ENCODE measurements around the gene ARHGEF16. TPM values are rescaled to one million over a fixed set of nuclear protein-coding genes. Genes with fewer than 3 reads are reported as not detected.

ARHGEF16 gene
- total and polyA plus RNA-seq, 3 experiments from 2014 or later, result 0.06 TPM; not detected in 2

DNA sequence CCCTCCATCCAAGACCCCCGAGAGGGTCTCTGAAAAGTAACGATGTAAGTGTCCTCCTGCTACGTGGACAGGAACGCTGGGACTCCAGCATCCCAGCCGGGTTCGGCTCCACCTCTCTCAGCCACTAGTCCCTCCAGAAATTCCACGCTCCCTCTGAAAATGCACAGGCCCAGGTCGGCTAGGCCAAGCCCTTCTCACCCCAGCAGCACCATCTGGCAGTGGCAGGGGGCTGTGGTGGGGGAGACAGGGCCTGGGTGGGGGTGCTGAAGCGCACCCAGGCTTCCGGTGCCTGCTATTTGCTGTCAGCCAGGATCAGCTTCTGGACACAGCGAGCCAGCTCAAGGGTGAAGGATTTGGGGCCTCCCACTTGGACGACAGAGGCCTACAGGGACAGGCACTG lies 73.3 kb downstream of the ARHGEF16 start:
- POLR2A ChIA-PET, result no interaction called here
- no peaks in the 10 kb centered on the region for H3K9me3 Mint-ChIP-seq
- CTCF ChIA-PET, result no interaction called here

DNA sequence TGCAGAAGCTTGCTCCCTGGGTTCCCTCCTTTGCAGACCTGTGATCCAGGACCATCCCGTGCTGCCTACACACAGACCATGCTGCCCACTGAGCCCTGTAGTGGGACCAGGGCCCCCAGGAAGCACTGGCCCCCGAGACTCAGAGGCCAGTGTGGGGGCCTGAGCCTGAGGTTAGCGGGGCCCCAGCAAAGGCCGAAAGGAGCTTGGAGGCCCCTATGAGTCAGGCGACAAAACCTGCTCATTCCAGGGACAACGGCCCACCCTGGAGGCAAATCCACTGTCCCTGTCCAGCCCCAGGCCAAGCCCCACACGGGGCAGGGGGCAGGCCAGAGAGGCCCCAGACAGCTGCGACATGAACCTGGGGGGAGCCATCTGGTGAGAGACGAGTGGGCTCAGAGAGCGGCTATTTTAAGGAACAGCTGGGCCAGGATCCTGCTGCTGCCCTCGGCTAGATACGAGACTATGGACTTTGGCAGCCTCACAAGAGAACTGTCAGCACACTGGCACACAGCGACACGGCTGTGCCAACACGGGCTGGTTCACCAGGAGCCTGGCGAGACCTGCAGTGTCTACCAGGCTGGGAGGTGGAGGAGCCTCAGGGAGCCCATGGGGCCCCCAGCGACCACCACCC lies 74.7 kb downstream of the ARHGEF16 start:
- no peaks in the 10 kb centered on the region for H3K36me3 ChIP-seq (ENCODE audit: insufficient read depth, low read length)
- H3K27ac ChIP-seq (ENCODE audit: low read depth, low read length), result no peak overlapping the region
- H3K36me3 Mint-ChIP-seq, result peaks cover 0 to 5% (median 0%) of the 10 kb centered on the region in 3 donors
- ChIA-PET CTCF (interaction anchor here (1.7 kb wide), 1 partner anchor 11 kb away, joined by 9 read pairs; no protein-coding TSS in a partner anchor), POLR2A (no interaction called here)
- H3K27me3 ChIP-seq (ENCODE audit: insufficient read depth, low read length, poor library complexity, severe bottlenecking), result no peaks in the 10 kb centered on the region
- no peak for DNase-seq
- H3K4me3 Mint-ChIP-seq, result peak overlapping the region in 6 of 7 donors; percentile 29 to 84 (median 39)
- no peak overlapping the region for H3K4me3 ChIP-seq (ENCODE audit: low read length)
- no peaks in the 10 kb centered on the region for H3K9me3 ChIP-seq (ENCODE audit: low read length)
- peaks cover 4 to 41% (median 4%) of the 10 kb centered on the region in 3 donors for H3K4me1 Mint-ChIP-seq
- H3K27me3 Mint-ChIP-seq, result peaks cover 0 to 1% of the 10 kb centered on the region in 2 donors
- peak overlapping the region in 1 of 8 donors; percentile 14 for H3K27ac Mint-ChIP-seq
- H3K4me1 ChIP-seq (ENCODE audit: insufficient read depth, low read length), result peaks cover 11% of the 10 kb centered on the region
- H3K9me3 Mint-ChIP-seq, result no peaks in the 10 kb centered on the region

More for the DNA sequence above, 73.3 kb downstream of the ARHGEF16 start:
- no peak for DNase-seq
- Mint-ChIP-seq H3K27me3 (peaks cover 0 to 1% of the 10 kb centered on the region in 2 donors), H3K27ac (peak overlapping the region in 1 of 8 donors; percentile 92), H3K4me1 (peaks cover 4 to 41% (median 4%) of the 10 kb centered on the region in 3 donors), H3K36me3 (peaks cover 0 to 5% (median 0%) of the 10 kb centered on the region in 3 donors), H3K4me3 (no peak overlapping the region)
- Histone ChIP-seq H3K9me3 (ENCODE audit: low read length) (no peaks in the 10 kb centered on the region), H3K4me1 (ENCODE audit: insufficient read depth, low read length) (peaks cover 11% of the 10 kb centered on the region), H3K36me3 (ENCODE audit: insufficient read depth, low read length) (no peaks in the 10 kb centered on the region), H3K27ac (ENCODE audit: low read depth, low read length) (no peak overlapping the region), H3K27me3 (ENCODE audit: insufficient read depth, low read length, poor library complexity, severe bottlenecking) (no peaks in the 10 kb centered on the region), H3K4me3 (ENCODE audit: low read length) (no peak overlapping the region)

DNA sequence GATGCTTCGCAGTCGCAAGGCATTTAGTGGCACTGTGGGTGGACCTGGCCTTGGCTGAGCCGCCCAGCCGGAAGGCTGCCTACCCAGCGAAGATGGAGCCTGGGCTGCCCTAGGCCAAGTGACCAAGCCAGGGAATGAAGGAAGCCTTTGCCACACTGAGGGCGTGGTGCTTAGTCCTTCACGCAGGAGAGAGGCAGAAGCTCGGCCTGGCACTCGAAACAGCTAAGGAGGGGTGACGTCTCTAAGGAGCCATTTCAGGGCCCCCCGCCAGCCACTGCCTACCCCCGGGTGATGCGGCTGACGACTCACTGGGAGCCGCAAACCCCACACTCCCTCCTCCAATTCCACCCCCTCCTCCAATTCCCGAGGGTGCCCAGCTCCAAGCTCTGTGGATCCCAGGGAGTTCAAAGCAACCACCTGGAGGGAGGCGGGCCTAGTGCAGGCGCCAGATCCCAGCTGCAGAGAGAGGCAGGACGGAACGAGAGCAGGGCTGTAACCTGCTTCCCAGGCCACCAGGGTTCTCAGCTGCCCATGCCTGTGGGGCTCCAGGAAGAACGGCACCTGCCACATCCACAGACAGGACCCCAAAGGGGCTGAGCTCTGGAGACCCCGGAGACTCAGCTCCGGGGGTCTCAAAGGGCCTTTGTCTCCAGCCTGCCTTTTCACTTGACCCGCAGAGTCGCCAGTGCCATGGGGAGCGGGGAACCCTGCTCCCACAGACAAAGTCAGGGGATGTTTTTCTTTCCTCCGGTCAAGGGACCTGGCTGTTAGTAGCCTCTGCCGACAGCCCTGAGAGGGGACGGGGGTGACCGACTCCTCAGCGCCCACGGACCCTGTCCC lies 75.8 kb downstream of the ARHGEF16 start:
- Histone ChIP-seq H3K27me3 (ENCODE audit: insufficient read depth, low read length, poor library complexity, severe bottlenecking) (no peaks in the 10 kb centered on the region), H3K4me3 (ENCODE audit: low read length) (peak overlapping the region; percentile 71), H3K36me3 (ENCODE audit: insufficient read depth, low read length) (no peaks in the 10 kb centered on the region), H3K27ac (ENCODE audit: low read depth, low read length) (peak overlapping the region; percentile 24), H3K4me1 (ENCODE audit: insufficient read depth, low read length) (peaks cover 11% of the 10 kb centered on the region), H3K9me3 (ENCODE audit: low read length) (no peaks in the 10 kb centered on the region)
- ChIA-PET CTCF (interaction anchor here (1.1 to 1.7 kb wide), 3 partner anchors 12 to 39 kb away, joined by 3 to 9 read pairs (median 4); no protein-coding TSS in a partner anchor), POLR2A (interaction anchor here (1.0 kb wide), 2 partner anchors 35 to 95 kb away, joined by 3 read pairs; no protein-coding TSS in a partner anchor)
- Mint-ChIP-seq H3K4me3 (peak overlapping the region; percentile 74 to 90 (median 82)), H3K9me3 (no peaks in the 10 kb centered on the region), H3K27ac (peak overlapping the region in 4 of 8 donors; percentile 17 to 47 (median 24)), H3K27me3 (peaks cover 0 to 1% of the 10 kb centered on the region in 2 donors), H3K4me1 (peaks cover 4 to 33% (median 4%) of the 10 kb centered on the region in 3 donors), H3K36me3 (peaks cover 0 to 1% (median 0%) of the 10 kb centered on the region in 3 donors)
- DNase-seq, result no peak

Other genes starting within 250 kb of the ARHGEF16 start
- 10 to 100 TPM; 10.8 to 12.0 TPM for gene MEGF6, start 156.8 kb downstream of the ARHGEF16 start, total RNA-seq
- gene MEGF6, start 156.8 kb downstream of the ARHGEF16 start, polyA plus RNA-seq, result 3.4 TPM
- 10 to 100 TPM; 18.9 to 21.1 TPM for gene TPRG1L, start 170.3 kb downstream of the ARHGEF16 start, total RNA-seq
- 47.7 TPM for gene TPRG1L, start 170.3 kb downstream of the ARHGEF16 start, polyA plus RNA-seq
- gene WRAP73, start 195.4 kb downstream of the ARHGEF16 start, total RNA-seq, result 10 to 100 TPM; 26.1 to 30.7 TPM
- 33.8 TPM for gene WRAP73, start 195.4 kb downstream of the ARHGEF16 start, polyA plus RNA-seq
- gene TP73, start 197.9 kb downstream of the ARHGEF16 start, total RNA-seq, result under 1 TPM; 0.49 to 0.63 TPM
- 0.20 TPM for gene TP73, start 197.9 kb downstream of the ARHGEF16 start, polyA plus RNA-seq

Data from CD8-positive, alpha-beta memory T cell (primary cell).